ENCODE data around the gene MPHOSPH6. TPM values are rescaled to one million over a fixed set of nuclear protein-coding genes. Genes with fewer than 3 reads are reported as not detected.
"Not testable (repeated sequence)": the region's sequence is repeated elsewhere in the genome, so short reads cannot be mapped to it uniquely, and the experiment has no call there.

The MPHOSPH6 gene
- polyA plus RNA-seq, 1 donor, result 56.6 TPM

DNA sequence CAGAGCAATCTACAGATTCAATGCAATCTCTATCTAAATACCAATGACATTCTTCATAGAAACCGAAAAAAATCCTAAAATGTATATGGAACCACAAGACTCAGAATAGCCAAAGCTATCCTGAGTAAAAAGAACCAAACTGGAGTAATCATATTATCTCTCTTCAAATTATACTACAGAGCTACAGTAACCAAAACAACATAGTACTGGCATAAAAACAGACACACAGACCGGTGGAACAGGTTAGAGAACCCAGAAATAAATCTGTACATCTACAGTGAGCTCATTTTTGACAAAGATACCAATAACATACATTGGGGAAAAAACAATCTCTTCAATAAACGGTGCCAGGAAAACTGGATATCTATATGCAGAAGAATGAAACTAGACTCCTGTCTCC, 45.4 kb downstream of the MPHOSPH6 start:
- no peak for DNase-seq

DNA sequence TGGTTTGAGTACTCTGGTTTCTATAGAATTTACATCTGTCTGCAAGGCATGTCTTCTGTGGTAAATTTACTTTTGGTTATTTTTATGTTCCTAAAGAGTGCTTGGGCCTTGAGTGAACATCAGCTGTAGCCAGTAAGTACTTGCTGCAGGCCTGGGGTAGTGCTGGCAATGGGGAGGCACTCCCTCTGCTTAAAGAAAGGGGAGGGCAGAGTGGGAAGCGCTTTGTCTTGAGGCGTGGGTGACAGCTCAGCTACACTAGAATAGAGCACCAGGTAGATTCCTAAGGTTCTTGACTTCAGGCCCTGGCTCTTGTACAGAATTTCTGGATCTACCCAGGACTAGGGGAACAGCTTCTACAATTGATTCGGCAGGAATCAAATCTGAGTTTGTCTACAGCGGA, 50.6 kb downstream of the MPHOSPH6 start:
- no peak for DNase-seq

DNA sequence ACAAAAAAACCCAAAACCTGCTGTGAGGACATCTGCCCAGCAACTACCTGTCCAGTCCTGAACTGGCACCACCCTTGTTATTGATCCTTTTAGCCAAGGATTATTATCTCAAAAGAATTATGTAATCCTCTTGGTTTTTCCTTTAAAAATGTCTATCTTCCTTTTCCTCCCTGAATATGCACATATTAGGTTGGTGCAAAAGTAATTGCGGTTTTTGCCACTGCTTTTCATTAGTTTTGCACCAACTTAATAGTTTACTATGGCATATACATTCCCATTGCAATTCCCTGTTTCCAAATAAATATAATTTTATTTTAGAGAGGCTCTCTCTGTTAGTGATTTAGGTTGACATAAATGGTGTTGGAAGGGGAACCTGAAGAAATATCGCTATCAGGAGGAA, 51.3 kb downstream of the MPHOSPH6 start:
- no peak for DNase-seq

DNA sequence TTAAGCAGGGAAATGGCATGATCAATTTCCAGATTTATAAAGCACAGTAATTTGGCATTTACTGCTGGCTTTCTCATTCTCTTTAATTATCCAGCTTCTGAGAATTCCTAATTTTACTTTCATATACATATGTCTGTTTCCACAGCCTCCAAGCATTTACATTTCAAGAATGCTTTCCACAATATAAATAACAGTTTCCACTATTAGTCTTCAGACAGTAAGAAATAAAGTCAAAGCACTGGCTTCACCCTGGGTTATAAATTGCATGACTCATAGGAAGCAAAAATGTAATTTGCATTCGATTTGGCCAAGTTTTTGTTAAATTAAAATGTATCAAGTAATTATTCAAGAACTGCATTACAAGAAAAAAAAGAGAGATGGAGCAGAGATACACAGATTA, 53.5 kb downstream of the MPHOSPH6 start:
- no peak for DNase-seq

DNA sequence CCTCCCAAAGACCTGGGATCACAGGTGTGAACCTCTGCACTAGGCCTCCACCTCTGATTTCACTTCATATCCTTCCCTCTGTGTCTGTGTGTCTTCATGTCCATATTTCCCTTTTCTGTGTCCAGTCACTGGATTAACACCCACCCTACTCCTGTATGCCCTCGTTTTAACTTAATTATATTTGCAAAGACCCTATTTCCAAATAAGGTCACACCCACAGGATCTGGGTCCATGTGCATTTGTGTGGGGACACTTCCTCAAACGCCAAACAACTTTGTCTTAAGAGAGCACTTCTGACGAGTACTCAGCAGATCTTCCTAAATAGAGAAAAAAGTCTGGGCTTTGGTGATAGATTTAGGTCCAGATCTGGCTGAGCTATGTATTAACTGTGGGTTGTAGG, 56.3 kb downstream of the MPHOSPH6 start:
- no peak for DNase-seq

DNA sequence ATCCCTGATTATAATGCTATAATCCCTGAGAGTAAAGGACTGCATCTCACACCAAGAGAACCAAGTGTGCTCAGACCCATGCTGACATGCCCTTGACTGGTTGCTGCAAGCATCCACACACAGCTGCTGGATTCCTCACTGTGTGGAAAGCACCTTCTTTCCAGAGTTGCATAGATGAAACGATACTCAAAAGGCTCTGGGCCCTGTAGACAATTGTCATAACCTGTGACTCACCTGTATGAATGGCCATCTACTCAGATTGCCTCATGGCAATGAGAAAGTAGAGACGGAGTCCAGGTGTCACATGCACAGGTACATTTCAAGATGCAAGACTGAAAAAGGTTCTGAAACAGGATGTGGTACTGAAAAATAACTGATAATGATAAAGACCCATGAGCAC, 58.1 kb downstream of the MPHOSPH6 start:
- DNase-seq, result no peak

DNA sequence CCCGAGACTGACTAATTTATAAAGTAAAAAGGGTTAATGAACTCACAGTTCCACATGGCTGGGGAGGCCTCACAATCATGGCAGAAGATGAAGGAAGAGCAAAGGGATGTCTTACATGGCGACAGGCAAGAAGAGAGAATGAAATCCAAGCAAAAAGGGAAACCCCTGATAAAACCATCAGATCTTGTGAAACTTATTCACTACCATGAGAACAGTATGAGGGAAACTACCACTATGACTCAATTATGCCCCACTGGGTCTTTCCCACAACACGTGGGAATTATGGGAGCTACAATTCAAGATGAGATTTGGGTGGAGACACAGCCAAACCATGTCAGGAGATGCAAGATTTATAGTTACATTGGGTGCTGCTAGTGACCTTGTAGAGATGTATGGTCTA, 60.8 kb downstream of the MPHOSPH6 start:
- not testable (repeated sequence) for DNase-seq

DNA sequence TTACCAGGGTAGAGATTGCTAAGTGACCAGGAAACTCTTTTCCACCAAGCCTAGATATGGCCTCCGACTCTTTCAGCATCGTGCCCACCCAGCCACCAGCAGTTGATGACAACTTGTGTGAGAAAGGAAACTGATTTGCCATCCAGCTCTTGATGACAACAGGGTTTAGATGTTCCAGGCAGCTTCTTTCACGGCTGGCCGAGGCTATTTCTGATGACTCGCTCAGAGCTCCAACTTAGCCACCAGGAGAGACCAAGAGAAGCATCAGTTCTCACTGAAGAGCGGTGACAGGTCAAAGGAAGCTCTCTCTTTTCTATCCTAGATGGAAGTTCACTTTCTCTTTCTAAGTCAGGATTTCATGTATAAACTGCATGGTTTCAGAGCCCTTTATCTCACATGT, 61.2 kb downstream of the MPHOSPH6 start:
- no peak for DNase-seq

DNA sequence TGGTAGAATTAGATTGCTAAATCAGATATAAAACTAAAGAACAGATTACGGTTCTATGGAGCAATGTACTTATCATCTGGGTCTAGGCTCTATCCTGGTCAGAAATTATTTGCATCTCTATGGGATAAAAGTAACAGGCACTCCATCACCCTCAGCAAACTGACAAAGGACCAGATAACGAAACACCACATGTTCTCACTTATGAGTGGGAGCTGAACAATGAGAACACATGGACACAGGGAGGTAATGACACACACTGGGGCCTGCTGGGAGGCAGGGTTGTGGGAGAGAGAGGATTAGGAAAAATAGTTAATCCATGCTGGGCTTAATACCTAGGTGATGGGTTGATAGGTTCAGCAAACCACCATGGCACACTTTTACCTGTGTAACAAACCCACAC, 61.9 kb downstream of the MPHOSPH6 start:
- no peak for DNase-seq

DNA sequence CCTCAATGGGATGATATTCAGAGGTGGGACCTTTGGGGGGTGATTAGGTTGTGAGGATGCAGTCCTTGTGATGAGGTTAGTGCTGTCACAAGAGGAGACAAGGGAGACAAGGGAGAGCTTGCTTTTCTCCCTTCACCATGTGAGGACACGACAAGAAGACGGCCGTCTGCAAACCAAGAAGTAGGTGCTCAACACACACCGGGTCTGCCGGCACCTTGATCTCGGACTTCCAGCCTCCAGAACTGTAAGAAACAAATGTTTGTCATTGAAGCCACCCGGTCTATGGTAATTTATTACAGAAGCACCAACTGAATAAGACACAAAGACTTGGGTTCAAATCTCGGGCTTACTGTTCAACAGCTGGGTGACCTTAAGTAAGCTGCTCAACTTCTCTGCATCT, 64.9 kb downstream of the MPHOSPH6 start:
- no peak for DNase-seq

Other genes starting within 250 kb of the MPHOSPH6 start
- gene SDR42E1, start 158.8 kb downstream of the MPHOSPH6 start, polyA plus RNA-seq (ENCODE audit: insufficient read length), result 19.6 TPM
- gene HSD17B2, start 135.0 kb downstream of the MPHOSPH6 start, polyA plus RNA-seq (ENCODE audit: insufficient read length), result 11.2 TPM